ENCODE data around the gene HGF.
"Not testable (repeated sequence)": the region's sequence is repeated elsewhere in the genome, so short reads cannot be mapped to it uniquely, and the experiment has no call there.

HGF gene

DNA sequence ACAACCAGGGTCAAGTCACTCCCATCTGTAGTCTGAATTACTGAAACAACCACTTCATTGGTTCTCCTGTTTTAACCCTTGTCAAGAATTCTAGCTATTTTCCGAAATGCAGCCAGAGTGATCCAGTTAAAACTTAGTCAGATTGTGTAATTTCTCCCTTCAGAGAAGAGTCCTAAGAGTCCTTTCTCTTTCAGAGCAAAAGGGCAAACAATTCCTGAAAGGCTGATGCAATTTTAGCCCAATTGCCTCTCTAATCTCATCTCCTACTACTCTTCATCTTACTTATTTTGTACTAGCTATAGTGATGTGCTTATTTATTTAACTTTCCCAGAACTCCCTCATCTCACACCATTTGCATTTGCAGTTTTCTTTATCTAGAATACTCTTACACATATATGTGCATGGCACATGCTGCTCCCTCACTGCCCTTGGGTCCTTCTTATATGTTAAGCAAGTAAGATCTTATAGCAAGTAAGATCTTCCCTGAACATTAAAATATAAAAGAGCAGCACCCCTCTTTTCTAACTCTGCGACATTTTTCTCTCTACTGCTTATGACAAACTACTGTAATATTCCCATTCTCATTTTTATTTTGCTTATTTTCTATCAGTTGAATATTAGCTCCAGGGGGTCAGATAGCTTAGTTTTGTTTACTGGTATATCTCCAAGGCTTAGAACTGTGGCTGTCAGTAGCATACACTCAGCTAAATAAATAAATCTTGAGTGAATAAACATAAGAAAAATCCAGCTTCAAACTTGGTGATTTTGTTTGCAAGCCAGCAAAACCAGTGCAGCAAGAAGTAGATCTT is 44.6 kb downstream of the HGF start:
- H3K36me3 ChIP-seq (ENCODE audit: insufficient read depth, low read length) = no peaks in the 10 kb centered on the region
- no peaks in the 10 kb centered on the region for H3K4me1 ChIP-seq (ENCODE audit: insufficient read depth, low read length)
- no peaks in the 10 kb centered on the region for H3K9me3 ChIP-seq (ENCODE audit: low read length)
- no peak overlapping the region for H2AFZ ChIP-seq (ENCODE audit: low read depth, low read length)
- H3K4me3 ChIP-seq (ENCODE audit: low read length) = no peak overlapping the region
- no peaks in the 10 kb centered on the region for H3K27me3 ChIP-seq (ENCODE audit: insufficient read depth, low read length)

DNA sequence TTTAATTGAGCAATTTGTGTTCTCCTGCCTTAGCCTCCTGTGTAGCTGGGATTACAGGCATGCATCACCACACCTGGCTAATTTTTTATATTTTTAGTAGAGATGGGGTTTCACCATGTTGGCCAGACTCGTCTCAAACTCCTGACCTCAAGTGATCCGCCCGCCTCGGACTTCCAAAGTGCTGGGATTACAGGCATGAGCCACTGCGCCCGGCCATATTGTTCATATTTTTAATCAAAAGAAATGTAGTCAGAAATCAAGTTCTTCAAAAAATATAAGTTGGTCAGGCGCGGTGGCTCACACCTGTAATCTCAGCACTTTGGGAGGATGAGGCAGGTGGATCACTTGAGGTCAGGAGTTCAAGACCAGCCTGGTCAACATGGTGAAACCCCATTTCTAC is 47.6 kb downstream of the HGF start:
- H3K4me3 ChIP-seq (ENCODE audit: low read length); H3K27me3 ChIP-seq (ENCODE audit: insufficient read depth, low read length); H3K9me3 ChIP-seq (ENCODE audit: low read length); H3K4me1 ChIP-seq (ENCODE audit: insufficient read depth, low read length); H2AFZ ChIP-seq (ENCODE audit: low read depth, low read length); H3K36me3 ChIP-seq (ENCODE audit: insufficient read depth, low read length): not testable (repeated sequence)

DNA sequence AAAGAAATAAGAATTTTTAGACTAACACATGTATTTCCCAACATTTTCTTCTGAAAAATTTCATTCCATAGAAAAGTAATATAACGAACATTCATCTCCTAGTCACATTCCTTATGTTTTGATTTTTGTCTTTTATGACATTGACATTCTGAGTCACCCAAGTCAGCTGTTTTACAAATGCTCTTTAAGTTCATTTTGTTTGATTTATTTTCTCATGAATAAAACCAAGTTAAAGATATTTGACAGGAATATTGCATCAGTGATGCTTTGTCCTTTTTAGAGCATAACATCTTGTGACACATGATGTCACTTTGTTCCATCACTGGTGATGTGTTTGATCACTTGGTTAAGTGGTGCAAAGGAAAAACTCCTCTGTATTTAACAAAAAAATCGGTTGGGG is 48.4 kb downstream of the HGF start:
- Histone ChIP-seq H3K4me3 (ENCODE audit: low read length) (no peak overlapping the region), H3K27me3 (ENCODE audit: insufficient read depth, low read length) (no peaks in the 10 kb centered on the region), H2AFZ (ENCODE audit: low read depth, low read length) (no peak overlapping the region), H3K4me1 (ENCODE audit: insufficient read depth, low read length) (no peaks in the 10 kb centered on the region), H3K9me3 (ENCODE audit: low read length) (no peaks in the 10 kb centered on the region), H3K36me3 (ENCODE audit: insufficient read depth, low read length) (no peaks in the 10 kb centered on the region)

DNA sequence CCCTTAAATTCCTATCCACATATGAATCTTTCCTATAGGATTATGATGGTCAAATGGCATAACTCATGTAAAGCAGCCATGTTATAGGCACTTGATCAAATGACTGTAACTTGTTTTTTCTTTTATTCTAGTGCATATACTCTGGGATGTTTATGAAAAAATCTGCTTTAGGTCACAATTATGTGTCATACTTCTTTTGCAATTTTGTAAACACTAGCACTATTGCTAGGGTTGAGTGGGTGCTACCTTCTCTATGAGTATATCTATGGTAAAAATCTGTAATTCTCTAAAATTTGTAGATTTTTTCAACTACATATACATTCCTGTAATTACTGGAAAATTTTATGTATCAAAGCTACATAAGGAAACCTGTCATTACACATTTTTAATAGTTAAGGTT is 50.0 kb downstream of the HGF start:
- H3K9me3 ChIP-seq (ENCODE audit: low read length) = no peaks in the 10 kb centered on the region
- H3K27me3 ChIP-seq (ENCODE audit: insufficient read depth, low read length) = no peaks in the 10 kb centered on the region
- H3K36me3 ChIP-seq (ENCODE audit: insufficient read depth, low read length) = no peaks in the 10 kb centered on the region
- no peaks in the 10 kb centered on the region for H3K4me1 ChIP-seq (ENCODE audit: insufficient read depth, low read length)
- H2AFZ ChIP-seq (ENCODE audit: low read depth, low read length) = no peak overlapping the region
- H3K4me3 ChIP-seq (ENCODE audit: low read length) = no peak overlapping the region

DNA sequence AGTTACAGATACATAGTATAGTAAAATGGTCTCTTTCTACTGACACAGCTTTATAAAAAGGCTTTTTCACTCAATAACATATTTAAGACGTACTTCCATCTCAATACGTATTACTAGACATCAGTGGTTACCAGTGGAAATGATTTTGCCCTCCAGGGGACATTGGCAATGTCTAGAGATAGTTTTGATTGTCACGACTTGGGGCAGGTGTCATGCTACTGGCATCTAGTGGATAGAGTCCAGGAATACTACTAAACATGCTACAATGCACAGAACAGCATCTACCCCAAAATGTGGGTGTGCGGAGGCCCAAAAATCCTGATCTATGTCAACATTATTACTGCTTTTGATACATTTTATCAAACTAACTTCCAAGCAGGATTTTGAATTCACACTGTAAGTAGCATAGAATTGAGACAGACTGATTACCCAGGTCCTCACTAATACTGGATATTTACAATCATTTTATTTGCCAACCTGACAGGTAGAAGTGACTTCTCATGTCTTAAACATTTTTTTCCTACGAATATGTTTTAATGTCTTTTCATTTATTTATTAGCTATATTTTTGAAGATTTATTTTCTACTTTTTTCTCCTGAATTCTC is 53.8 kb downstream of the HGF start:
- Histone ChIP-seq H3K36me3 (ENCODE audit: insufficient read depth, low read length) (no peaks in the 10 kb centered on the region), H3K4me3 (ENCODE audit: low read length) (no peak overlapping the region), H3K27me3 (ENCODE audit: insufficient read depth, low read length) (no peaks in the 10 kb centered on the region), H3K4me1 (ENCODE audit: insufficient read depth, low read length) (no peaks in the 10 kb centered on the region), H3K9me3 (ENCODE audit: low read length) (no peaks in the 10 kb centered on the region), H2AFZ (ENCODE audit: low read depth, low read length) (no peak overlapping the region)

DNA sequence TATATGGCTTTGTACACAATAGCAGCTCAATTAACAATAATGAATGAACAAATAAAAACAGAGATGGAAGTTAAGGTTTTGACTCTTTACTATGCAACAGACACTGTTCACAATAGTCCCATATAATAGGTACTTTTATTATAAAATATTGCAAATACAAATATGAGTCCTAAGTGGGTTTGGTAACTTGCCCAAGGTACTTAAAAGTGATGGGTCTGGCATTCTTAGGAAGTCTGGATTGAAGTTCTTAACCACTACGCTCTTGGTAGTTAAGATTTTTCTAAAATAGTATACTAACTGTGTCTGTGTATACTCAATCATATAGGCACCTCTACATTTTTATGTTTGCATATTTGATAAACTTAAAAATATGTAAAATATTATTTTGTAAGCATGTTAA is 55.5 kb downstream of the HGF start:
- Histone ChIP-seq H3K27me3 (ENCODE audit: insufficient read depth, low read length) (no peaks in the 10 kb centered on the region), H3K4me3 (ENCODE audit: low read length) (no peak overlapping the region), H2AFZ (ENCODE audit: low read depth, low read length) (no peak overlapping the region), H3K9me3 (ENCODE audit: low read length) (no peaks in the 10 kb centered on the region), H3K36me3 (ENCODE audit: insufficient read depth, low read length) (no peaks in the 10 kb centered on the region), H3K4me1 (ENCODE audit: insufficient read depth, low read length) (no peaks in the 10 kb centered on the region)

DNA sequence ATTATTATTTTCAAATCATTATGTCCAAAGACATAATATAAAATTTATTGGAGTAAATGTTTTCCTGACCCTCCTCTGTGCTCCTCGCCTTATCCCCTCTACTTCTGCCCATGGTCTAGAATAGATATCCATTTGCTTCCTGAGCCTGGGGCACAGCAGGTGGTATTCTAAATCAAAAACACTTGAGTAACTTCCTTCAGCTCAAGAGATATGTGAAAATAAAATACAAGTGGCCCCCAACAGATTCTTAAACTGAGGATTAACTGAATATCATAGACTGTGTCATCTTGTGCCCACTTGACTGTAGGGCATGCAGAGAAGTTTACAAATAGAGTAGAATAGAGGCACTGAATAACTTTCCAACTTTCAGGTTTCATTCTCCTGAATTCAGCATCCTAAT is 59.1 kb downstream of the HGF start:
- Histone ChIP-seq H3K36me3 (ENCODE audit: insufficient read depth, low read length) (no peaks in the 10 kb centered on the region), H3K9me3 (ENCODE audit: low read length) (no peaks in the 10 kb centered on the region), H3K4me3 (ENCODE audit: low read length) (no peak overlapping the region), H2AFZ (ENCODE audit: low read depth, low read length) (no peak overlapping the region), H3K27me3 (ENCODE audit: insufficient read depth, low read length) (no peaks in the 10 kb centered on the region), H3K4me1 (ENCODE audit: insufficient read depth, low read length) (no peaks in the 10 kb centered on the region)

DNA sequence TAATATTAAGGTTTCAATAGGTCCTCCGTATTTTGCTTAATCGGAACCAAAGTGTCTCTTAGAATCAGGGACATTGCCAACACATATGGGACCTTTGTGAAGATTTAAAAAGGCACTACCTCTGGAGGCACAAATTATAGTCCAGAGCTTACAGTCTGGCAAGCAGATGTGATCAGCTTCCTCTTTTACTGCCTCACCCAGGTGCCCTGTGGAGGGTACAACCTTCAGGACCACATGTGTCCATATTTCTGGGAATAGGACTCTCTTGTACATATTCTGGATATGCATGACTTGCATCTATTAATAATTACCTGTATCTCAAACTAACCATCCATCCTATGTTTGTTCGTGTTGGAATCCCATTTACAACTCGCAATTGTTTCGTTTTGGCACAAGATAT is 60.0 kb downstream of the HGF start:
- Histone ChIP-seq H3K4me1 (ENCODE audit: insufficient read depth, low read length) (peaks cover under 1% of the 10 kb centered on the region), H3K9me3 (ENCODE audit: low read length) (no peaks in the 10 kb centered on the region), H3K4me3 (ENCODE audit: low read length) (no peak overlapping the region), H2AFZ (ENCODE audit: low read depth, low read length) (no peak overlapping the region), H3K27me3 (ENCODE audit: insufficient read depth, low read length) (no peaks in the 10 kb centered on the region), H3K36me3 (ENCODE audit: insufficient read depth, low read length) (no peaks in the 10 kb centered on the region)

DNA sequence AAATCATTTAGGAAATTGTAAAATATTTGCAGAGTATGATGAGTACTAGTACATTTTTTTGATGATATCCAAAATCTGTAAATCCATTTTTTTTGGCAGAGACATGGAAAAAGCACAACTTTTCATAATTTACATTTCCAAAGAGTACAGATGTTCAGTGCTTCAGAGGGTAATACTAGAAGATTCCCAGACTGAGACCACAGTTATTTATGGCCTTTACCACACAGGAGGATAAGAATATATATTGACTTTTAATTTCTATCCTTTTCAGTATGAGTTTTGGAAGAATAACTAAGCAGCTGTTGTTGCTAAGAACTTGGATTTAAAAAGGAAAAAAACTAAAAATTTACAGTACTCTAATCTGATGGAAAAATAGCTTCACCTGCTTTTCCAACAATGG is 61.9 kb downstream of the HGF start:
- Histone ChIP-seq H3K4me3 (ENCODE audit: low read length) (no peak overlapping the region), H2AFZ (ENCODE audit: low read depth, low read length) (no peak overlapping the region), H3K4me1 (ENCODE audit: insufficient read depth, low read length) (peaks cover 6% of the 10 kb centered on the region), H3K36me3 (ENCODE audit: insufficient read depth, low read length) (no peaks in the 10 kb centered on the region), H3K9me3 (ENCODE audit: low read length) (no peaks in the 10 kb centered on the region), H3K27me3 (ENCODE audit: insufficient read depth, low read length) (no peaks in the 10 kb centered on the region)

DNA sequence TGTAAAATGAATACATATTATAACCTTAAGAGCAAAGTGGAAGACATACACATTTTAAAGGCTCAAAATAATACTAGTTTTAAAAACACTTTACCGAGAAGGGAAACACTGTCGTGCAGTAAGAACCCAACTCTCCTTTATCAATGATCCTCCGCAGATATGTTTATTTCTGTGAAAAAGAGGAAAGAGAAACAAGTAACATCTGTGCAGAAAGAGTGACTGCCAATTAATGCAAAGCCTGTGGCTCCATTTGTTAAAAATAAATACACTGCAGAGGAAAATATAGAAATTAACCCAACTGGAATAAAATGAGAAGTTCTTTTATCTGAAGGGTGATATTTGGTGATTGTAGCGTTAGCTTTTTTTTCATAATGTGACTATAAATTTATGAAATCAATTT is 62.7 kb downstream of the HGF start:
- Histone ChIP-seq H3K9me3 (ENCODE audit: low read length) (no peaks in the 10 kb centered on the region), H3K27me3 (ENCODE audit: insufficient read depth, low read length) (no peaks in the 10 kb centered on the region), H3K4me1 (ENCODE audit: insufficient read depth, low read length) (peaks cover 6% of the 10 kb centered on the region), H3K36me3 (ENCODE audit: insufficient read depth, low read length) (no peaks in the 10 kb centered on the region), H2AFZ (ENCODE audit: low read depth, low read length) (no peak overlapping the region), H3K4me3 (ENCODE audit: low read length) (no peak overlapping the region)

DNA sequence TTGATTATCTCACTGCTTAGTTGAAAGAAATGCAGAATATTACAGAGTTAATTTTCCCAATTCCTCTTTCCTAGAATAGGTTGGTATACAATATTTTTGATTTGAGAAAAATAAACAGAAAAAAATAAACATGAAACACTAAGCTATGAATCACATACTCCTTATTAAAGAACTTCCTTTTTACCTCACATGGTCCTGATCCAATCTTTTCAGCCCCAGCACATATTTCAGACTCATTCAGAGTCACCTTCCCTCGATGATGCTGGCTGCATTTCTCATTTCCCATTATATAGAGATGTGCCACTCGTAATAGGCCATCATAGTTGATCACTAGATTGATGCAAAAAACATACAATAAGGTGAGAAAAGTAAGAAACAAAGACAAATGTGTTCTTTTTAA is 64.6 kb downstream of the HGF start:
- Histone ChIP-seq H3K27me3 (ENCODE audit: insufficient read depth, low read length) (no peaks in the 10 kb centered on the region), H3K36me3 (ENCODE audit: insufficient read depth, low read length) (no peaks in the 10 kb centered on the region), H3K4me1 (ENCODE audit: insufficient read depth, low read length) (peaks cover 6% of the 10 kb centered on the region), H3K4me3 (ENCODE audit: low read length) (no peak overlapping the region), H2AFZ (ENCODE audit: low read depth, low read length) (no peak overlapping the region), H3K9me3 (ENCODE audit: low read length) (no peaks in the 10 kb centered on the region)

DNA sequence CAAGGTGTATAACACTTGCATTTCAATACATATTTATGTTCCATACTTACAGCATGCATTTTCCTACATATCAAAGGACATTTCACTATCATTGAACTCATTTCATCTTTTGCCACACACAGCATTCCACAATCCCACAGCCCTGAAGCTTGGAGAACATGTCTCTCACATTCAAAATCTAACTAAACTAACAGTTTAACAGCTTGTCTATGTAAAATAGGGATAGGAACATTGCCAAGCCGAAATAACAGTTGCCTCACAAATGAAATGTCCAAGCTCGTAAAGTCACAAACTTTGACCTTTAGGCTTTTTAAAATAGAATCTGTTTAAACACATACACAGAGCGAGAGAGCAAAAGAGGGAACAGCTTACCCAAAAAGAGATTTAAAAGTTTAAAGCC is 65.3 kb downstream of the HGF start:
- no peaks in the 10 kb centered on the region for H3K27me3 ChIP-seq (ENCODE audit: insufficient read depth, low read length)
- peaks cover 6% of the 10 kb centered on the region for H3K4me1 ChIP-seq (ENCODE audit: insufficient read depth, low read length)
- H3K9me3 ChIP-seq (ENCODE audit: low read length) = no peaks in the 10 kb centered on the region
- H2AFZ ChIP-seq (ENCODE audit: low read depth, low read length) = no peak overlapping the region
- H3K4me3 ChIP-seq (ENCODE audit: low read length) = no peak overlapping the region
- no peaks in the 10 kb centered on the region for H3K36me3 ChIP-seq (ENCODE audit: insufficient read depth, low read length)

DNA sequence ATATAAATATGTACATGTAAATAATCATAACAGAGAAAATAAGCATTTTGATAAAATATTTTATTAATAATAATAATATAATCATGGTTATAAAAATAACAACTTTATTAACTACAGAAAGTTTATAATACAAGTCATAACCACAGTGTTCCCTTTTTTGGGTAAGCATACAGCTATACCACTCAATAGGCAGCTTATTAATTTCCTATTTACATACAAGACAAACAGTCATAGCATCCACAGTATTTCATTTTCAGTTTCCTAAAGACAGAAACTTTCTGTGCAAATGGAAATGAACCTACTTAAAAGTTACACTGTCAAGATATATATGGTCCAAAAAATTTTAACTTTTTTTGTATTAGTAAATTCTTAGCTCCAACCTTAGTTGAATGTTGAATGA is 70.9 kb downstream of the HGF start:
- Histone ChIP-seq H3K4me3 (ENCODE audit: low read length) (no peak overlapping the region), H3K4me1 (ENCODE audit: insufficient read depth, low read length) (no peaks in the 10 kb centered on the region), H3K36me3 (ENCODE audit: insufficient read depth, low read length) (no peaks in the 10 kb centered on the region), H3K9me3 (ENCODE audit: low read length) (no peaks in the 10 kb centered on the region), H2AFZ (ENCODE audit: low read depth, low read length) (no peak overlapping the region), H3K27me3 (ENCODE audit: insufficient read depth, low read length) (no peaks in the 10 kb centered on the region)

DNA sequence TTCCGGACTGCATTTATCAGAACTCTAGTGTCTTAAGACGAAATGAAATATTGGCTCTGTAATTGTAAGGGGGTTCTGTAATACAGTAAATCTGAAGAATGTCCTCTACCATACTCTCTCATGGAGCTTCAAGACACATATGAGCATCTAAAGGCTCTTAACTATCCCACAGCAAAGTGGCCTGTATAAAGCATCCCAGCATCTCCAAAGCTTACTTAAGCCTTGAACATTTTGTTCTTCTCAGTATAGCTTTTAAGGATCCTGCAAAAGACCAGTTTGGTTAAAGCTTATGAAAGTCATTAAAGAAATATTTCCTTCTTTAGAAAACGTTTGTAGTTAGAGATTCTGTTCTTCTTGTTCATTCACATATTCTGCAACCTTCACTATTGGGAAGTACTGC is 75.1 kb downstream of the HGF start:
- H2AFZ ChIP-seq (ENCODE audit: low read depth, low read length) = no peak overlapping the region
- no peak overlapping the region for H3K4me3 ChIP-seq (ENCODE audit: low read length)
- H3K27me3 ChIP-seq (ENCODE audit: insufficient read depth, low read length) = no peaks in the 10 kb centered on the region
- no peaks in the 10 kb centered on the region for H3K9me3 ChIP-seq (ENCODE audit: low read length)
- no peaks in the 10 kb centered on the region for H3K4me1 ChIP-seq (ENCODE audit: insufficient read depth, low read length)
- no peaks in the 10 kb centered on the region for H3K36me3 ChIP-seq (ENCODE audit: insufficient read depth, low read length)

Measured in neuron (in vitro differentiated cells).